Inflammatory macrophage treated with lipopolysaccharide for 4 hours (primary cell): Measurements from ENCODE around the gene OR2T35.
"Not testable (repeated sequence)": the region's sequence is repeated elsewhere in the genome, so short reads cannot be mapped to it uniquely, and the experiment has no call there.

ENCODE experiments used
- DNase-seq: peaks from one replicate; pipeline ENCODE4 v3.0.0-alpha.2; 2020

The OR2T35 gene

GRCh38 chr1:248645178-248645577 lies at the start of gene OR2T35:
Gene OR2T35 (minus strand): TSS chr1:248645278. CDS start chr1:248639258, 6,020 bp downstream.
- DNase-seq = not testable (repeated sequence)

- DNase-seq = no peak
Measured at GRCh38 chr1:248691567-248692155, 46.6 kb upstream of the OR2T35 start.

GRCh38 chr1:248688527-248689298 lies 43.6 kb upstream of the OR2T35 start:
- no peak for DNase-seq

GRCh38 chr1:248686815-248687214 lies 41.7 kb upstream of the OR2T35 start:
- DNase-seq = no peak

GRCh38 chr1:248681651-248682050 lies 36.6 kb upstream of the OR2T35 start:
- no peak for DNase-seq

- no peak for DNase-seq
Measured at GRCh38 chr1:248670003-248670402, 24.9 kb upstream of the OR2T35 start.

- not testable (repeated sequence) for DNase-seq
Measured at GRCh38 chr1:248663453-248664328, 18.6 kb upstream of the OR2T35 start.

GRCh38 chr1:248656797-248657196 lies 11.7 kb upstream of the OR2T35 start:
- DNase-seq = not testable (repeated sequence)

- DNase-seq = not testable (repeated sequence)
Measured at GRCh38 chr1:248655354-248655753, 10.3 kb upstream of the OR2T35 start, which contains the start of gene OR2T27. Gene OR2T27 (minus strand): TSS chr1:248655528. CDS start chr1:248650884, 4,644 bp downstream.

- DNase-seq = not testable (repeated sequence)
Measured at GRCh38 chr1:248648770-248649536, 3.9 kb upstream of the OR2T35 start.

- DNase-seq = not testable (repeated sequence)
Measured at GRCh38 chr1:248642971-248643651, 2.0 kb downstream of the OR2T35 start.

- DNase-seq = not testable (repeated sequence)
Measured at GRCh38 chr1:248641583-248641982, 3.5 kb downstream of the OR2T35 start.

- not testable (repeated sequence) for DNase-seq
Measured at GRCh38 chr1:248640906-248641305, 4.2 kb downstream of the OR2T35 start.

- DNase-seq = not testable (repeated sequence)
Measured at GRCh38 chr1:248639652-248640051, 5.4 kb downstream of the OR2T35 start.

GRCh38 chr1:248636612-248637011 lies 8.5 kb downstream of the OR2T35 start:
- not testable (repeated sequence) for DNase-seq

- not testable (repeated sequence) for DNase-seq
Measured at GRCh38 chr1:248634991-248635390, 10.1 kb downstream of the OR2T35 start, which contains the start of gene OR2T11. Gene OR2T11 (minus strand): TSS chr1:248635091. CDS start chr1:248627128, 7,963 bp downstream.

- DNase-seq = peak; percentile 41
Measured at GRCh38 chr1:248631354-248632008, 13.6 kb downstream of the OR2T35 start.

GRCh38 chr1:248630551-248630950 lies 14.5 kb downstream of the OR2T35 start:
- no peak for DNase-seq

- DNase-seq = no peak
Measured at GRCh38 chr1:248627971-248628844, 16.9 kb downstream of the OR2T35 start.

GRCh38 chr1:248625971-248626370 lies 19.1 kb downstream of the OR2T35 start:
- no peak for DNase-seq
